ENCODE results near the gene SHANK1. TPM values are rescaled to one million over a fixed set of nuclear protein-coding genes. Genes with fewer than 3 reads are reported as not detected.

SHANK1 gene
- total and polyA plus RNA-seq, 2 experiments from 2014 or later: 0.58 to 2.7 TPM

DNA sequence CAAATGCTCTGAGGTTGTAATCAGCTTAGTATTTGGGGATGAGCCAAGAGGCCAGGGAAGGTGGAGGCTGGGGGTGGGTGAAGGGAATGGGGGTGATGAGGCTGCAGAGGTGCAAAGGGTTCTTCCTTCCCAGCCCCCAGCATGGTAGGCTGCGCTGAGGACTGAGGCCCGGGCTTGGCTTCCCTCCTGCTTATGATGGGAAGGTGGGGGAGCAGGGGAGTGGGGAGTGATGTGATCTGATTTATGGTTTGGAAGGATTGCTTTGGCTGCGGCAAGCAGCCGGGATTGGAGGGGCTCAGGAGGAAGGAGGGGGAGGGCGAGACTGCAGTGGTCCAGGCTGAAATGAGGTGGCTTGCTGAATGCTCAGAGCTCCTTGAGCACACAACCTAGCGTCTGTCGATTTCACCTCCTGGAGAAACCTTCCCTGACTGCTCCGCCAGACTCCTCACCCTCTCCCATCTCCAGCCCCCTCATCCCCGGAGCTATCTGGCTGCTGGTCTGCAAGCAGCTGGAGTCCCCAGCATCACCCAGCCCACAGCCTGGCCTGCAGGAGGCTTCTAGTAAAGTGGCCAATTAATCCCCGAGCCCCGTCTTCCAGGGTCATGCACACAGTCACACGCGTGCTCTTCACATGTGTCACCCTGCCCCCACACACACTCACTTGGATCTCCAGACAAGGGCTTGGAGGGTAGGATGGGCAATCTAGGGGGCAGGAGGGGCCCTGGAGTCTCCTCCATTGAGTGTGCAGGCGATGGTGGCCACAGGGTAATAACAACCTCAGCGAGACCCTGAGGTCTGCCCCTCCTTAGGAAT, 2.8 kb upstream of the SHANK1 start:
- Histone ChIP-seq H3K27ac (peak overlapping the region; percentile 78), H4K20me1 (ENCODE audit: insufficient read depth) (no peaks in the 10 kb centered on the region), H3K4me1 (ENCODE audit: insufficient read depth) (peaks cover 17% of the 10 kb centered on the region; the same call in 1 of the 2 replicates), H2AFZ (peak overlapping the region; percentile 87), H3K79me2 (ENCODE audit: insufficient read depth) (peaks cover 23% of the 10 kb centered on the region), H3K36me3 (ENCODE audit: low read depth) (no peaks in the 10 kb centered on the region), H3K27me3 (replicated peaks; ENCODE audit: insufficient read depth) (no peaks in the 10 kb centered on the region), H3K4me2 (ENCODE audit: unreplicated experiment) (peak overlapping the region; percentile 99), H3K9me3 (ENCODE audit: low read depth) (no peaks in the 10 kb centered on the region), H3K4me3 (peak overlapping the region; percentile 81), H3F3A (ENCODE audit: insufficient read depth) (peaks cover 6% of the 10 kb centered on the region; the same call in 1 of the 2 replicates), H3K9ac (peak overlapping the region; percentile 87), H3K9me2 (ENCODE audit: insufficient read depth) (no peaks in the 10 kb centered on the region)
- DNase-seq: peak; percentile 69
- WGBS, 2 experiments (ENCODE audit: low coverage in 1 of 2, low lambda C conversion rate in 2 of 2, missing lambda C conversion rate in 2 of 2): 16 to 18% methylated on average over 9 to 15 of the region's 15 CpGs
- TF ChIP-seq EZH2 (IDR thresholded peaks at IDR 0.05; ENCODE audit: insufficient read depth, poor library complexity, severe bottlenecking): no peak
- no peak for TF ChIP-seq EZH2phosphoT487 (IDR thresholded peaks at IDR 0.05; ENCODE audit: insufficient read depth, low read depth)
- in situ Hi-C loops (cut with MboI): no loop called here

- peaks cover 6% of the 10 kb centered on the region; the same call in 1 of the 2 replicates for H3F3A ChIP-seq (ENCODE audit: insufficient read depth)
- TF ChIP-seq EZH2phosphoT487 (IDR thresholded peaks at IDR 0.05; ENCODE audit: insufficient read depth, low read depth): no peak
- no peak for TF ChIP-seq EZH2 (IDR thresholded peaks at IDR 0.05; ENCODE audit: insufficient read depth, poor library complexity, severe bottlenecking)
- no peaks in the 10 kb centered on the region for H4K20me1 ChIP-seq (ENCODE audit: insufficient read depth)
- no peaks in the 10 kb centered on the region for H3K36me3 ChIP-seq (ENCODE audit: low read depth)
- H3K9me2 ChIP-seq (ENCODE audit: insufficient read depth): no peaks in the 10 kb centered on the region
- H3K9me3 ChIP-seq (ENCODE audit: low read depth): no peaks in the 10 kb centered on the region
- H2AFZ ChIP-seq: no peak overlapping the region
- WGBS, 2 experiments (ENCODE audit: low coverage in 1 of 2, low lambda C conversion rate in 2 of 2, missing lambda C conversion rate in 2 of 2): 58 to 59% methylated on average over 10 of the region's 10 CpGs
- in situ Hi-C loops (cut with MboI): no loop called here
- H3K27me3 ChIP-seq (replicated peaks; ENCODE audit: insufficient read depth): no peaks in the 10 kb centered on the region
- H3K4me3 ChIP-seq: no peak overlapping the region; the same call in 1 of the 2 replicates
- peak overlapping the region; percentile 78 for H3K27ac ChIP-seq
- peaks cover 22% of the 10 kb centered on the region for H3K79me2 ChIP-seq (ENCODE audit: insufficient read depth)
- H3K9ac ChIP-seq: no peak overlapping the region
- DNase-seq: peak; percentile 35
- H3K4me2 ChIP-seq (ENCODE audit: unreplicated experiment): no peak overlapping the region
- H3K4me1 ChIP-seq (ENCODE audit: insufficient read depth): peaks cover 17% of the 10 kb centered on the region; the same call in 1 of the 2 replicates
Measured at GRCh38 chr19:50721441-50722137, 2.0 kb upstream of the SHANK1 start.

GRCh38 chr19:50720921-50721381, 1.3 kb upstream of the SHANK1 start:
- in situ Hi-C loops (cut with MboI): no loop called here
- Histone ChIP-seq H3K9me3 (ENCODE audit: low read depth) (no peaks in the 10 kb centered on the region), H3K4me2 (ENCODE audit: unreplicated experiment) (no peak overlapping the region), H3K4me1 (ENCODE audit: insufficient read depth) (peaks cover 15% of the 10 kb centered on the region; the same call in 1 of the 2 replicates), H3K9ac (no peak overlapping the region), H3K79me2 (ENCODE audit: insufficient read depth) (peaks cover 16% of the 10 kb centered on the region), H3K9me2 (ENCODE audit: insufficient read depth) (no peaks in the 10 kb centered on the region), H3K4me3 (no peak overlapping the region), H2AFZ (no peak overlapping the region), H3F3A (ENCODE audit: insufficient read depth) (peaks cover 6% of the 10 kb centered on the region; the same call in 1 of the 2 replicates), H3K27me3 (replicated peaks; ENCODE audit: insufficient read depth) (no peaks in the 10 kb centered on the region), H3K27ac (peak overlapping the region; percentile 78), H3K36me3 (ENCODE audit: low read depth) (no peaks in the 10 kb centered on the region), H4K20me1 (ENCODE audit: insufficient read depth) (no peaks in the 10 kb centered on the region)
- peak; percentile 94 for DNase-seq
- TF ChIP-seq EZH2phosphoT487 (IDR thresholded peaks at IDR 0.05; ENCODE audit: insufficient read depth, low read depth): no peak
- no peak for TF ChIP-seq EZH2 (IDR thresholded peaks at IDR 0.05; ENCODE audit: insufficient read depth, poor library complexity, severe bottlenecking)
- 28% methylated on average over 8 of the region's 8 CpGs for whole genome bisulfite sequencing, 2 experiments (ENCODE audit: low coverage in 1 of 2, low lambda C conversion rate in 2 of 2, missing lambda C conversion rate in 2 of 2)

GRCh38 chr19:50720181-50720920, 749 bp upstream of the SHANK1 start:
- TF ChIP-seq EZH2 (IDR thresholded peaks at IDR 0.05; ENCODE audit: insufficient read depth, poor library complexity, severe bottlenecking): no peak
- TF ChIP-seq EZH2phosphoT487 (IDR thresholded peaks at IDR 0.05; ENCODE audit: insufficient read depth, low read depth): no peak
- H3K27ac ChIP-seq: peak overlapping the region; percentile 78
- H3K9ac ChIP-seq: no peak overlapping the region
- 0 out of 2 replicates have a peak, but pooled peaks cover 12% of the 10 kb centered on the region for H3K4me1 ChIP-seq (ENCODE audit: insufficient read depth)
- WGBS, 2 experiments (ENCODE audit: low coverage in 1 of 2, low lambda C conversion rate in 2 of 2, missing lambda C conversion rate in 2 of 2): 24 to 28% methylated on average over 21 of the region's 21 CpGs
- H3K79me2 ChIP-seq (ENCODE audit: insufficient read depth): peaks cover 10% of the 10 kb centered on the region
- DNase-seq: peak; percentile 48
- no peaks in the 10 kb centered on the region for H3K27me3 ChIP-seq (replicated peaks; ENCODE audit: insufficient read depth)
- H3F3A ChIP-seq (ENCODE audit: insufficient read depth): peaks cover 6% of the 10 kb centered on the region; the same call in 1 of the 2 replicates
- no peaks in the 10 kb centered on the region for H4K20me1 ChIP-seq (ENCODE audit: insufficient read depth)
- in situ Hi-C loops (cut with MboI): no loop called here
- H3K36me3 ChIP-seq (ENCODE audit: low read depth): no peaks in the 10 kb centered on the region
- H3K4me2 ChIP-seq (ENCODE audit: unreplicated experiment): peak overlapping the region; percentile 8
- H3K4me3 ChIP-seq: no peak overlapping the region
- no peak overlapping the region for H2AFZ ChIP-seq
- H3K9me3 ChIP-seq (ENCODE audit: low read depth): no peaks in the 10 kb centered on the region
- no peaks in the 10 kb centered on the region for H3K9me2 ChIP-seq (ENCODE audit: insufficient read depth)
